LNCaP clone FGC (cell line): ENCODE data around the gene ZACN.

ENCODE experiments used
- DNase-seq: peaks from one replicate; pipeline ENCODE4 v3.0.0-alpha.2; 2011; ENCODE audit warnings: low read depth
- H3K4me3 ChIP-seq: 2 replicates; pipeline ENCODE4 v1.5.1; 2011; ENCODE audit warnings: mild to moderate bottlenecking, low read depth, low read length, control low read depth
- TF ChIP-seq, protein P1 (sequence below): IDR thresholded peaks from 2 replicates; pipeline ENCODE4 v1.5.1; 2012; ENCODE audit warnings: mild to moderate bottlenecking; ENCODE audit not compliant: control insufficient read depth, insufficient read depth; ENCODE audit errors: extremely low read depth

The ZACN gene

DNA sequence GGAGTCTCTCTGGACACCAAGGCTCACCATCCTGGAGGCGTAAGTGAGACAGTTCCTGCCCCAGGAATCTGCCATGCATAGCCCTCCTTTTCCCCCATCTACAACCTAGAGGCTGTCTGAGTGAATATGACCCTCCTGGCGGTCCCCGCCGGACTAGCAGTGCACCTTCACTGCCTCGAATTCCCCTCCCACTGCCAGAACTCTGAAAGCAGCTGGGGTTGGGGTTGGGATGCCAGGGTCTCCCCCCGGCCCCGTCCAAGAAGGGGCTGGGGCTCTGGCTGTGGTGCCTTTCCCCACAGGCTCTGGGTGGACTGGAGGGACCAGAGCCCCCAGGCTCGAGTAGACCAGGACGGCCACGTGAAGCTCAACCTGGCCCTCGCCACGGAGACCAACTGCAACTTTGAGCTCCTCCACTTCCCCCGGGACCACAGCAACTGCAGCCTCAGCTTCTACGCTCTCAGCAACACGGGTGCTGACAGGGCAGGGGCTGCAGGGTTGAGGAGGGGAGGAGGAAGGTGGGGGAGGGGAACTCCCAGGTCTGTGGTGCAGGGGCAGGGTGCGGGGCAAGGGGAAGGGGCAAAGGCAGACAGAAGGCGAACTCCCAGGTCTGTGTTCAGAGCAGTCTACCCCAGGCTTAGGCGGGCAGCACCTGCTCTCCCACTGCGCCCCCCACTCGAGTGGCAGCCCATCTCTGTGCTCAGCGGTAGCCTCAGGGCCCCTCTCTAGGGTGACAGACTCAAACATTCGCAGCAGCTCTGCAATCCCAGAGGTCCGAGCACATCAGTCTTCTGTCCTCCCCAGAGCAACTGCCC lies 1.2 kb downstream of the ZACN start:
- DNase-seq, result no peak
- TF ChIP-seq, protein P1, sequence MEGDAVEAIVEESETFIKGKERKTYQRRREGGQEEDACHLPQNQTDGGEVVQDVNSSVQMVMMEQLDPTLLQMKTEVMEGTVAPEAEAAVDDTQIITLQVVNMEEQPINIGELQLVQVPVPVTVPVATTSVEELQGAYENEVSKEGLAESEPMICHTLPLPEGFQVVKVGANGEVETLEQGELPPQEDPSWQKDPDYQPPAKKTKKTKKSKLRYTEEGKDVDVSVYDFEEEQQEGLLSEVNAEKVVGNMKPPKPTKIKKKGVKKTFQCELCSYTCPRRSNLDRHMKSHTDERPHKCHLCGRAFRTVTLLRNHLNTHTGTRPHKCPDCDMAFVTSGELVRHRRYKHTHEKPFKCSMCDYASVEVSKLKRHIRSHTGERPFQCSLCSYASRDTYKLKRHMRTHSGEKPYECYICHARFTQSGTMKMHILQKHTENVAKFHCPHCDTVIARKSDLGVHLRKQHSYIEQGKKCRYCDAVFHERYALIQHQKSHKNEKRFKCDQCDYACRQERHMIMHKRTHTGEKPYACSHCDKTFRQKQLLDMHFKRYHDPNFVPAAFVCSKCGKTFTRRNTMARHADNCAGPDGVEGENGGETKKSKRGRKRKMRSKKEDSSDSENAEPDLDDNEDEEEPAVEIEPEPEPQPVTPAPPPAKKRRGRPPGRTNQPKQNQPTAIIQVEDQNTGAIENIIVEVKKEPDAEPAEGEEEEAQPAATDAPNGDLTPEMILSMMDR, result no peak
- no peak overlapping the region for H3K4me3 ChIP-seq

- no peak overlapping the region for H3K4me3 ChIP-seq
- no peak for DNase-seq
- TF ChIP-seq, protein P1, result no peak
Observed at GRCh38 chr17:76080768-76081287, 1.8 kb downstream of the ZACN start.

- TF ChIP-seq, protein P1, result no peak
- H3K4me3 ChIP-seq, result no peak overlapping the region
- DNase-seq, result no peak
Observed at GRCh38 chr17:76081295-76082210, 2.6 kb downstream of the ZACN start.

- H3K4me3 ChIP-seq, result no peak overlapping the region
- DNase-seq, result no peak
- TF ChIP-seq, protein P1, result no peak
Observed at GRCh38 chr17:76082326-76083251, 3.6 kb downstream of the ZACN start.

- H3K4me3 ChIP-seq, result no peak overlapping the region
- DNase-seq, result no peak
- TF ChIP-seq, protein P1, result no peak
Observed at GRCh38 chr17:76083536-76084182, 4.7 kb downstream of the ZACN start.

GRCh38 chr17:76085066-76085730 lies 6.2 kb downstream of the ZACN start:
- DNase-seq, result no peak
- TF ChIP-seq, protein P1, result no peak

More at GRCh38 chr17:76085066-76085730, 6.2 kb downstream of the ZACN start:
- no peak overlapping the region for H3K4me3 ChIP-seq
